Naive thymus-derived CD4-positive, alpha-beta T cell (primary cell): ENCODE data around the gene SLC35F6. TPM values are rescaled to one million over a fixed set of nuclear protein-coding genes. Genes with fewer than 3 reads are reported as not detected.
"Not testable (repeated sequence)": the region's sequence is repeated elsewhere in the genome, so short reads cannot be mapped to it uniquely, and the experiment has no call there.

Source experiments
- ATAC-seq: fragments of 150-1000 bp; cut with Tn5 transposase; 2 replicates; pipeline ENCODE4 v1.10.0; 2021; ENCODE audit warnings: mild to moderate bottlenecking, moderate library complexity
- CTCF ChIA-PET: fragments of 350-600 bp; sonication (Branson Sonifier 250); formaldehyde crosslinking; loops from one replicate; lab custom pipeline; 2021; ENCODE audit warnings: antibody characterized with exemption; lab: Charles Lee
- POLR2A ChIA-PET: fragments of 350-600 bp; sonication (Branson Sonifier 250); formaldehyde crosslinking; loops from one replicate; lab custom pipeline; 2021; ENCODE audit warnings: antibody characterized with exemption, inconsistent platforms; lab: Charles Lee
- DNase-seq, 9 donors: peaks; one replicate each; pipeline versions ENCODE4 v3.0.0 to v3.0.0-alpha.2; 2020 to 2022; ENCODE audit warnings: mixed read lengths in 1 of 9
- H3K27ac ChIP-seq: one replicate; pipeline ENCODE4 v1.7.0; 2013; ENCODE audit warnings: mild to moderate bottlenecking, low read depth, low read length, moderate library complexity
- H3K27me3 ChIP-seq, 2 donors: one replicate each; pipeline ENCODE4 v1.7.0; 2013; ENCODE audit warnings: low read length in 2 of 2, mild to moderate bottlenecking in 2 of 2, moderate library complexity in 2 of 2; ENCODE audit not compliant: control insufficient read depth in 2 of 2, insufficient read depth in 2 of 2
- H3K36me3 ChIP-seq, 3 experiments: 1 replicate in 2 of 3; 2 replicates in 1 of 3; pipeline ENCODE4 v1.7.0; 2013; ENCODE audit warnings: low read length in 3 of 3, mild to moderate bottlenecking in 3 of 3, moderate library complexity in 1 of 3; ENCODE audit not compliant: insufficient read depth in 3 of 3, control insufficient read depth in 2 of 3
- H3K4me1 ChIP-seq, 2 donors: one replicate each; pipeline ENCODE4 v1.7.0; 2013; ENCODE audit warnings: low read length in 2 of 2, mild to moderate bottlenecking in 2 of 2, moderate library complexity in 1 of 2; ENCODE audit not compliant: control insufficient read depth in 2 of 2, insufficient read depth in 2 of 2
- H3K4me3 ChIP-seq: 2 replicates; pipeline ENCODE4 v1.7.0; 2013; ENCODE audit warnings: mild to moderate bottlenecking, low read length
- H3K9me3 ChIP-seq, 3 experiments: 1 replicate in 2 of 3; 2 replicates in 1 of 3; pipeline ENCODE4 v1.7.0; 2013; ENCODE audit warnings: low read length in 3 of 3; ENCODE audit not compliant: control insufficient read depth in 2 of 3
- H3K27ac Mint-ChIP-seq, 9 donors: one replicate each; pipeline ENCODE4 v1.8.0; 2020 to 2022; ENCODE audit warnings: mixed read lengths in 9 of 9, mild to moderate bottlenecking in 8 of 9, moderate library complexity in 5 of 9, inconsistent platforms in 2 of 9
- H3K27me3 Mint-ChIP-seq, 5 donors: one replicate each; pipeline ENCODE4 v1.8.0; 2021 to 2022; ENCODE audit warnings: mixed read lengths in 5 of 5, mild to moderate bottlenecking in 1 of 5
- H3K36me3 Mint-ChIP-seq, 5 donors: one replicate each; pipeline ENCODE4 v1.8.0; 2020 to 2022; ENCODE audit warnings: mixed read lengths in 5 of 5, mild to moderate bottlenecking in 3 of 5, inconsistent platforms in 1 of 5
- H3K4me1 Mint-ChIP-seq, 7 donors: one replicate each; pipeline ENCODE4 v1.8.0; 2020 to 2022; ENCODE audit warnings: mixed read lengths in 7 of 7, mild to moderate bottlenecking in 3 of 7, inconsistent platforms in 1 of 7
- H3K4me3 Mint-ChIP-seq, 10 donors: one replicate each; pipeline ENCODE4 v1.8.0; 2020 to 2022; ENCODE audit warnings: mild to moderate bottlenecking in 10 of 10, mixed read lengths in 10 of 10, moderate library complexity in 6 of 10, inconsistent platforms in 2 of 10
- H3K9me3 Mint-ChIP-seq, 11 donors: one replicate each; pipeline ENCODE4 v1.8.0; 2020 to 2022; ENCODE audit warnings: mixed read lengths in 11 of 11, mild to moderate bottlenecking in 4 of 11, inconsistent platforms in 1 of 11, moderate library complexity in 1 of 11
- intact Hi-C, 2 donors: fragments of 100-400 bp; cut with micrococcal nuclease; formaldehyde crosslinking; loops; one replicate each; pipeline ENCODE4 v1.15.1; 2023
- polyA plus RNA-seq, 2 donors: library from polyadenylated mRNA; unstranded; fragments of 300-500 nt; fragmentation: Illumina TruSeq; gene quantifications; one replicate each; pipeline ENCODE4 v1.2.3, GENCODE V29; 2021
- total RNA-seq, 6 experiments: library from RNA in 5 of 6; stranded (reverse) in 5 of 6; gene quantifications; 1 replicate in 5 of 6; 2 replicates in 1 of 6; pipeline ENCODE4 v1.2.3 and lab custom pipeline; 2021 to 2026

SLC35F6 gene
- total and polyA plus RNA-seq, 7 experiments from 2014 or later = 4.7 to 22.5 (median 19.1) TPM

- intact Hi-C loops = no loop called here
- Mint-ChIP-seq H3K27ac (no peak overlapping the region), H3K27me3 (peaks cover 0 to 10% (median 4%) of the 10 kb centered on the region in 5 donors), H3K4me3 (no peak overlapping the region), H3K4me1 (peaks cover 0 to 11% (median 0%) of the 10 kb centered on the region in 7 donors), H3K9me3 (no peaks in the 10 kb centered on the region), H3K36me3 (peaks cover 0 to 3% (median 0%) of the 10 kb centered on the region in 5 donors)
- Histone ChIP-seq H3K36me3 (no peaks in the 10 kb centered on the region), H3K27ac (no peak overlapping the region), H3K9me3 (no peaks in the 10 kb centered on the region), H3K27me3 (no peaks in the 10 kb centered on the region), H3K4me1 (no peaks in the 10 kb centered on the region), H3K4me3 (no peak overlapping the region)
- POLR2A ChIA-PET = interaction anchor here (0.7 kb wide), 1 partner anchor 1275 kb away, joined by 4 read pairs; no protein-coding TSS in a partner anchor
- CTCF ChIA-PET = no interaction called here
- no peak for DNase-seq
- no peak for ATAC-seq
These were observed 9.0 kb upstream of the SLC35F6 start for GRCh38 chr2:26754972-26755670.

GRCh38 chr2:26756337-26756736 is 7.7 kb upstream of the SLC35F6 start:
- Histone ChIP-seq H3K27me3 (no peaks in the 10 kb centered on the region), H3K36me3 (no peaks in the 10 kb centered on the region), H3K4me1 (no peaks in the 10 kb centered on the region), H3K4me3 (no peak overlapping the region), H3K27ac (no peak overlapping the region), H3K9me3 (no peaks in the 10 kb centered on the region)
- Mint-ChIP-seq H3K36me3 (peaks cover 0 to under 1% (median 0%) of the 10 kb centered on the region in 5 donors), H3K27ac (no peak overlapping the region), H3K4me3 (no peak overlapping the region), H3K4me1 (peaks cover 0 to 11% (median 0%) of the 10 kb centered on the region in 7 donors), H3K27me3 (peaks cover 0 to 12% (median under 1%) of the 10 kb centered on the region in 5 donors), H3K9me3 (no peaks in the 10 kb centered on the region)
- intact Hi-C loops = no loop called here
- no peak for DNase-seq
- CTCF ChIA-PET = interaction anchor here (1.7 kb wide), 1 partner anchor 10 kb away, joined by 8 read pairs; no protein-coding TSS in a partner anchor
- POLR2A ChIA-PET = interaction anchor here (0.6 kb wide), 1 partner anchor 214 kb away, joined by 5 read pairs; no protein-coding TSS in a partner anchor
- no peak for ATAC-seq

GRCh38 chr2:26757873-26758789 is 6.0 kb upstream of the SLC35F6 start:
- no peaks in the 10 kb centered on the region for H3K36me3 ChIP-seq
- ATAC-seq = no peak
- Mint-ChIP-seq H3K4me1 (peaks cover 0 to 11% (median 0%) of the 10 kb centered on the region in 7 donors), H3K27ac (no peak overlapping the region), H3K9me3 (no peaks in the 10 kb centered on the region), H3K36me3 (no peaks in the 10 kb centered on the region), H3K27me3 (peaks cover 0 to 13% (median 0%) of the 10 kb centered on the region in 5 donors), H3K4me3 (no peak overlapping the region)
- no peak overlapping the region for H3K4me3 ChIP-seq
- POLR2A ChIA-PET = no interaction called here
- H3K4me1 ChIP-seq = no peaks in the 10 kb centered on the region
- no peak overlapping the region for H3K27ac ChIP-seq
- CTCF ChIA-PET = interaction anchor here (1.7 kb wide), 1 partner anchor 11 kb away, joined by 8 read pairs; no protein-coding TSS in a partner anchor
- intact Hi-C loops = no loop called here
- no peaks in the 10 kb centered on the region for H3K27me3 ChIP-seq
- no peaks in the 10 kb centered on the region for H3K9me3 ChIP-seq
- DNase-seq = no peak

- no peaks in the 10 kb centered on the region for H3K36me3 Mint-ChIP-seq
- H3K4me1 Mint-ChIP-seq = peaks cover 0 to 16% (median 4%) of the 10 kb centered on the region in 7 donors
- no peak overlapping the region for H3K27ac Mint-ChIP-seq
- CTCF ChIA-PET = no interaction called here
- Histone ChIP-seq H3K36me3 (no peaks in the 10 kb centered on the region), H3K9me3 (no peaks in the 10 kb centered on the region), H3K27me3 (no peaks in the 10 kb centered on the region), H3K27ac (no peak overlapping the region), H3K4me3 (no peak overlapping the region), H3K4me1 (peaks cover 0 to 6% of the 10 kb centered on the region in 2 donors)
- H3K9me3 Mint-ChIP-seq = peaks cover 0 to under 1% (median 0%) of the 10 kb centered on the region in 11 donors
- intact Hi-C loops = no loop called here
- no peak overlapping the region for H3K4me3 Mint-ChIP-seq
- no peak for ATAC-seq
- POLR2A ChIA-PET = no interaction called here
- H3K27me3 Mint-ChIP-seq = peaks cover 0 to 11% (median 0%) of the 10 kb centered on the region in 5 donors
- DNase-seq = no peak
These were observed 5.2 kb upstream of the SLC35F6 start for GRCh38 chr2:26758790-26759321.

- peak overlapping the region in 1 of 10 donors; percentile 34 for H3K4me3 Mint-ChIP-seq
These were observed 4.2 kb upstream of the SLC35F6 start for GRCh38 chr2:26759845-26760244.

GRCh38 chr2:26760991-26761390 is 3.1 kb upstream of the SLC35F6 start:
- DNase-seq, H3K9me3 ChIP-seq, H3K27ac ChIP-seq, H3K36me3 Mint-ChIP-seq, ATAC-seq, CTCF ChIA-PET, H3K9me3 Mint-ChIP-seq, H3K27me3 ChIP-seq, H3K4me3 ChIP-seq, H3K27me3 Mint-ChIP-seq, POLR2A ChIA-PET, H3K27ac Mint-ChIP-seq, H3K36me3 ChIP-seq: not testable (repeated sequence)
- peak overlapping the region in 2 of 10 donors; percentile 16 to 22 for H3K4me3 Mint-ChIP-seq
- H3K4me1 Mint-ChIP-seq = peaks cover 12 to 28% (median 19%) of the 10 kb centered on the region in 7 donors
- H3K4me1 ChIP-seq = peaks cover 12 to 22% of the 10 kb centered on the region in 2 donors
- intact Hi-C loops = loop anchor here (5.0 to 10.0 kb wide), 5 partner anchors 414 to 1789 kb away; partner anchors contain the start of genes ADGRF3 (in 2 of the 2), SELENOI (in 2 of the 2), BABAM2 (in 1 of the 2) and DNAJC27 (in 1 of the 2)

More at GRCh38 chr2:26759845-26760244, 4.2 kb upstream of the SLC35F6 start:
- ChIA-PET POLR2A (no interaction called here), CTCF (interaction anchor here (0.6 kb wide), 1 partner anchor 1480 kb away, joined by 5 read pairs; no protein-coding TSS in a partner anchor)
- Mint-ChIP-seq H3K4me1 (peaks cover 3 to 18% (median 8%) of the 10 kb centered on the region in 7 donors), H3K36me3 (peaks cover 0 to 2% (median 0%) of the 10 kb centered on the region in 5 donors), H3K9me3 (peaks cover 0 to 1% (median 0%) of the 10 kb centered on the region in 11 donors), H3K27ac (no peak overlapping the region), H3K27me3 (peaks cover 0 to 8% (median 0%) of the 10 kb centered on the region in 5 donors)
- Histone ChIP-seq H3K4me3 (no peak overlapping the region), H3K27me3 (no peaks in the 10 kb centered on the region), H3K9me3 (no peaks in the 10 kb centered on the region), H3K36me3 (peaks cover 0 to 6% (median 0%) of the 10 kb centered on the region in 3 experiments), H3K4me1 (peaks cover 2 to 11% of the 10 kb centered on the region in 2 donors), H3K27ac (no peak overlapping the region)
- no peak for DNase-seq
- no peak for ATAC-seq
- intact Hi-C loops = loop anchor here (5.0 to 10.0 kb wide), 5 partner anchors 413 to 1788 kb away; partner anchors contain the start of genes ADGRF3 (in 2 of the 2), SELENOI (in 2 of the 2), BABAM2 (in 1 of the 2) and DNAJC27 (in 1 of the 2)
